Gastroesophageal sphincter (tissue), 3 donors: Measurements from ENCODE around the gene PRUNE2.

Experiments
- CTCF ChIP-seq, 4 experiments: fragments of 200-600 bp in 2 of 4; fragments of 450-650 bp in 2 of 4; sonication (generic) in 1 of 4; IDR thresholded peaks; one replicate each; pipeline ENCODE4 v1.5.1; 2017 to 2019; ENCODE audit warnings: antibody characterized with exemption in 4 of 4, mild to moderate bottlenecking in 2 of 4, moderate library complexity in 2 of 4
- POLR2A ChIP-seq, 2 donors: fragments of 450-650 bp; IDR thresholded peaks; one replicate each; pipeline ENCODE4 v1.6.1; 2017; ENCODE audit warnings: antibody characterized with exemption in 2 of 2, mild to moderate bottlenecking in 2 of 2, moderate library complexity in 1 of 2
- POLR2AphosphoS5 ChIP-seq: sonication (generic); formaldehyde crosslinking; IDR thresholded peaks from one replicate; pipeline ENCODE4 v1.6.1; 2017; ENCODE audit warnings: antibody characterized with exemption

- no peak for TF ChIP-seq CTCF (IDR thresholded peaks at IDR 0.05)
- no peak for TF ChIP-seq POLR2A (IDR thresholded peaks at IDR 0.05)
- TF ChIP-seq POLR2AphosphoS5: no peak
Measured at GRCh38 chr9:76667521-76667957, 238.4 kb downstream of the PRUNE2 start.
